Activated gamma-delta T cell treated with anti-CD3 and anti-CD28 coated beads, Interleukin-2, amount 50 U/mL, for 16 hours (primary cell): Measurements from ENCODE around the gene CEP70.
"Not testable (repeated sequence)": the region's sequence is repeated elsewhere in the genome, so short reads cannot be mapped to it uniquely, and the experiment has no call there.

ENCODE experiments used
- DNase-seq: peaks from one replicate; pipeline ENCODE4 v3.0.0-alpha.2; 2020; ENCODE audit warnings: low read depth

CEP70 gene

GRCh38 chr3:138594150-138594934, at the start of gene CEP70:
CEP70 (minus strand) TSS chr3:138594260; CDS start chr3:138572927, 21,333 bp downstream.
- DNase-seq, result peak; percentile 85

GRCh38 chr3:138642927-138643253, 48.8 kb upstream of the CEP70 start:
- DNase-seq, result no peak

GRCh38 chr3:138642226-138642926, 48.3 kb upstream of the CEP70 start:
- DNase-seq, result no peak

- DNase-seq, result no peak
Observed at GRCh38 chr3:138640537-138640936, 46.5 kb upstream of the CEP70 start.

GRCh38 chr3:138638641-138639040, 44.6 kb upstream of the CEP70 start:
- DNase-seq, result no peak

GRCh38 chr3:138629526-138629925, 35.5 kb upstream of the CEP70 start:
- DNase-seq, result no peak

GRCh38 chr3:138625707-138626365, 31.8 kb upstream of the CEP70 start:
- no peak for DNase-seq

- no peak for DNase-seq
Observed at GRCh38 chr3:138624518-138624917, 30.5 kb upstream of the CEP70 start.

- DNase-seq, result no peak
Observed at GRCh38 chr3:138620431-138620830, 26.4 kb upstream of the CEP70 start.

- no peak for DNase-seq
Observed at GRCh38 chr3:138615462-138615861, 21.4 kb upstream of the CEP70 start.

GRCh38 chr3:138609898-138610266, 15.8 kb upstream of the CEP70 start:
- no peak for DNase-seq

- DNase-seq, result peak; percentile 40
Observed at GRCh38 chr3:138608322-138609135, 14.5 kb upstream of the CEP70 start, which contains the start of gene FAIM. FAIM (plus strand) TSS chr3:138608771; CDS start chr3:138619727, 10,956 bp downstream.

GRCh38 chr3:138604106-138604595, 10.1 kb upstream of the CEP70 start:
- DNase-seq, result not testable (repeated sequence)

- not testable (repeated sequence) for DNase-seq
Observed at GRCh38 chr3:138601661-138602060, 7.6 kb upstream of the CEP70 start.

- DNase-seq, result no peak
Observed at GRCh38 chr3:138600100-138600745, 6.2 kb upstream of the CEP70 start.

- DNase-seq, result no peak
Observed at GRCh38 chr3:138598534-138598933, 4.5 kb upstream of the CEP70 start.

GRCh38 chr3:138597186-138597976, 3.3 kb upstream of the CEP70 start:
- not testable (repeated sequence) for DNase-seq

- DNase-seq, result no peak
Observed at GRCh38 chr3:138594935-138595610, 1.0 kb upstream of the CEP70 start.

GRCh38 chr3:138593488-138594149, 441 bp downstream of the CEP70 start:
- no peak for DNase-seq
